Breast epithelium (tissue), 3 donors: ENCODE measurements around the gene CNN1.

Experiments used
- CTCF ChIP-seq, 3 donors: fragments of 450-650 bp; IDR thresholded peaks; one replicate each; pipeline ENCODE4 v1.5.1; 2016 to 2017; ENCODE audit warnings: antibody characterized with exemption in 3 of 3, mild to moderate bottlenecking in 3 of 3, moderate library complexity in 3 of 3
- POLR2AphosphoS5 ChIP-seq, 3 donors: sonication (generic); formaldehyde crosslinking; IDR thresholded peaks; one replicate each; pipeline ENCODE4 v1.6.1; 2017; ENCODE audit warnings: antibody characterized with exemption in 3 of 3

GRCh38 chr19:11489378-11489777, 49.3 kb upstream of the CNN1 start:
- TF ChIP-seq CTCF (IDR thresholded peaks at IDR 0.05) (no peak), POLR2AphosphoS5 (IDR thresholded peaks at IDR 0.05) (no peak)
